Mesenchymal stem cell (in vitro differentiated cells and primary cell): ENCODE measurements around the gene RAB30.
A peak's percentile ranks its signal among the peaks of the same experiment; 100 is the strongest.

Experiments used
- DNase-seq: peaks from one replicate; pipeline ENCODE4 v3.0.0-alpha.2; 2013
- H2AFZ ChIP-seq: one replicate; pipeline ENCODE4 v1.6.1; 2013; ENCODE audit warnings: low read depth, mild to moderate bottlenecking, control low read depth, inconsistent platforms, low read length, moderate library complexity
- H2AK5ac ChIP-seq: 2 replicates; pipeline ENCODE4 v1.6.1; 2013; ENCODE audit warnings: low read length, moderate library complexity, mild to moderate bottlenecking, inconsistent platforms; ENCODE audit not compliant: severe bottlenecking
- H2BK120ac ChIP-seq: one replicate; pipeline ENCODE4 v1.6.1; 2013; ENCODE audit warnings: low read depth, mild to moderate bottlenecking, inconsistent platforms, low read length, moderate library complexity
- H2BK12ac ChIP-seq, 2 experiments: one replicate each; pipeline ENCODE4 v1.6.1; 2013; ENCODE audit warnings: inconsistent platforms in 2 of 2, low read length in 2 of 2, mild to moderate bottlenecking in 2 of 2, moderate library complexity in 2 of 2, control low read depth in 1 of 2
- H2BK15ac ChIP-seq: one replicate; pipeline ENCODE4 v1.6.1; 2013; ENCODE audit warnings: mild to moderate bottlenecking, low read depth, inconsistent platforms; ENCODE audit not compliant: poor library complexity, severe bottlenecking
- H2BK5ac ChIP-seq: 2 replicates; pipeline ENCODE4 v1.6.1; 2013; ENCODE audit warnings: low read depth, mild to moderate bottlenecking, low read length, control low read depth, inconsistent platforms; ENCODE audit not compliant: poor library complexity, severe bottlenecking
- H3K14ac ChIP-seq, 2 experiments: one replicate each; pipeline ENCODE4 v1.6.1; 2013; ENCODE audit warnings: inconsistent platforms in 2 of 2, low read length in 2 of 2, control low read depth in 1 of 2, mild to moderate bottlenecking in 1 of 2, moderate library complexity in 1 of 2
- H3K18ac ChIP-seq, 2 experiments: one replicate each; pipeline ENCODE4 v1.6.1; 2013; ENCODE audit warnings: inconsistent platforms in 2 of 2, low read length in 2 of 2, control low read depth in 1 of 2, low read depth in 1 of 2, mild to moderate bottlenecking in 1 of 2
- H3K23ac ChIP-seq, 2 experiments: one replicate each; pipeline ENCODE4 v1.6.1; 2013; ENCODE audit warnings: inconsistent platforms in 2 of 2, low read length in 2 of 2, mild to moderate bottlenecking in 2 of 2, moderate library complexity in 2 of 2, control low read depth in 1 of 2
- H3K27ac ChIP-seq: 2 replicates; pipeline ENCODE4 v1.5.1; 2013; ENCODE audit warnings: mild to moderate bottlenecking, moderate library complexity, low read length, control low read depth, inconsistent platforms; ENCODE audit not compliant: poor library complexity, severe bottlenecking
- H3K27me3 ChIP-seq, 2 experiments: 2 replicates each; pipeline versions ENCODE4 v1.6.1 to v1.7.0; 2013; ENCODE audit warnings: low read length in 2 of 2, mild to moderate bottlenecking in 2 of 2, moderate library complexity in 2 of 2, control low read depth in 1 of 2, inconsistent platforms in 1 of 2; ENCODE audit not compliant: control insufficient read depth in 1 of 2, insufficient read depth in 1 of 2
- H3K36me3 ChIP-seq, 2 experiments: 2 replicates each; pipeline versions ENCODE4 v1.6.1 to v1.7.0; 2013; ENCODE audit warnings: low read length in 2 of 2, control low read depth in 1 of 2, inconsistent platforms in 1 of 2, low read depth in 1 of 2, mild to moderate bottlenecking in 1 of 2; ENCODE audit not compliant: insufficient read depth in 2 of 2, control insufficient read depth in 1 of 2
- H3K4ac ChIP-seq, 2 experiments: one replicate each; pipeline ENCODE4 v1.6.1; 2013; ENCODE audit warnings: inconsistent platforms in 2 of 2, low read length in 2 of 2, mild to moderate bottlenecking in 2 of 2, moderate library complexity in 2 of 2, control low read depth in 1 of 2, low read depth in 1 of 2
- H3K4me1 ChIP-seq: 2 replicates; pipeline ENCODE4 v1.6.1; 2013; ENCODE audit warnings: low read depth, low read length, control low read depth; ENCODE audit not compliant: control insufficient read depth, insufficient read depth
- H3K4me2 ChIP-seq: 2 replicates; pipeline ENCODE4 v1.6.1; 2013; ENCODE audit warnings: low read length, mild to moderate bottlenecking, inconsistent platforms; ENCODE audit not compliant: poor library complexity, severe bottlenecking
- H3K4me3 ChIP-seq, 2 experiments: 2 replicates each; pipeline versions ENCODE4 v1.5.1 to v1.7.0; 2013; ENCODE audit warnings: low read length in 2 of 2, mild to moderate bottlenecking in 2 of 2, control low read depth in 1 of 2, low read depth in 1 of 2; ENCODE audit not compliant: insufficient read depth in 1 of 2
- H3K79me1 ChIP-seq: replicated peaks from 2 replicates; pipeline ENCODE4 v1.6.1; 2013; ENCODE audit warnings: mild to moderate bottlenecking, control low read depth, low read length, inconsistent platforms; ENCODE audit not compliant: poor library complexity, severe bottlenecking
- H3K9ac ChIP-seq: 2 replicates; pipeline ENCODE4 v1.7.0; 2013; ENCODE audit warnings: mild to moderate bottlenecking, low read length, moderate library complexity
- H3K9me3 ChIP-seq: 2 replicates; pipeline ENCODE4 v1.7.0; 2013; ENCODE audit warnings: mild to moderate bottlenecking, low read length; ENCODE audit not compliant: control insufficient read depth
- H4K8ac ChIP-seq: one replicate; pipeline ENCODE4 v1.6.1; 2013; ENCODE audit warnings: inconsistent platforms, mild to moderate bottlenecking, low read length, moderate library complexity
- H4K91ac ChIP-seq: one replicate; pipeline ENCODE4 v1.6.1; 2013; ENCODE audit warnings: mild to moderate bottlenecking, low read length, inconsistent platforms
- WGBS: methylation state at CpG from one replicate; pipeline ENCODE4 v1.1.7; 2013; ENCODE audit warnings: mixed read lengths; 5-methylcytosine and 5-hydroxymethylcytosine counted together

The RAB30 gene

GRCh38 chr11:82995754-82996398 lies 75.8 kb downstream of the RAB30 start:
- H2AK5ac ChIP-seq, result no peak overlapping the region
- H2BK5ac ChIP-seq, result no peak overlapping the region
- 83% methylated on average over 3 of the region's 4 CpGs for WGBS
- H4K8ac ChIP-seq, result no peak overlapping the region
- no peak overlapping the region for H3K18ac ChIP-seq
- DNase-seq, result peak; percentile 60
- peak overlapping the region; percentile 67 for H3K27ac ChIP-seq
- H3K23ac ChIP-seq, result peak overlapping the region in 1 of 2 experiments; percentile 36
- no peak overlapping the region for H2AFZ ChIP-seq
- peaks cover 18% of the 10 kb centered on the region for H3K79me1 ChIP-seq
- H3K9me3 ChIP-seq, result no peaks in the 10 kb centered on the region
- H3K14ac ChIP-seq, result no peak overlapping the region
- H4K91ac ChIP-seq, result no peak overlapping the region
- peaks cover 3 to 21% of the 10 kb centered on the region in 2 experiments for H3K36me3 ChIP-seq
- H3K4ac ChIP-seq, result no peak overlapping the region
- peak overlapping the region in 1 of 2 experiments; percentile 12 for H3K4me3 ChIP-seq
- H2BK12ac ChIP-seq, result no peak overlapping the region
- no peak overlapping the region for H2BK120ac ChIP-seq
- peaks cover 10% of the 10 kb centered on the region for H3K4me1 ChIP-seq
- H3K9ac ChIP-seq, result peak overlapping the region; percentile 35
- H2BK15ac ChIP-seq, result no peak overlapping the region
- H3K27me3 ChIP-seq, result no peaks in the 10 kb centered on the region
- H3K4me2 ChIP-seq, result no peak overlapping the region

GRCh38 chr11:82995235-82995634 lies 76.5 kb downstream of the RAB30 start:
- H3K36me3 ChIP-seq, result peaks cover 3 to 21% of the 10 kb centered on the region in 2 experiments
- no peak overlapping the region for H4K91ac ChIP-seq
- H3K9me3 ChIP-seq, result no peaks in the 10 kb centered on the region
- H3K23ac ChIP-seq, result no peak overlapping the region
- no peak overlapping the region for H3K4me2 ChIP-seq
- WGBS, result 76% methylated on average over 2 of the region's 2 CpGs
- no peak overlapping the region for H2BK15ac ChIP-seq
- DNase-seq, result no peak
- no peak overlapping the region for H2BK12ac ChIP-seq
- no peak overlapping the region for H3K4ac ChIP-seq
- peaks cover 10% of the 10 kb centered on the region for H3K4me1 ChIP-seq
- no peak overlapping the region for H2AFZ ChIP-seq
- no peak overlapping the region for H2AK5ac ChIP-seq
- no peak overlapping the region for H4K8ac ChIP-seq
- H3K9ac ChIP-seq, result no peak overlapping the region
- no peak overlapping the region for H2BK5ac ChIP-seq
- peaks cover 18% of the 10 kb centered on the region for H3K79me1 ChIP-seq
- H3K14ac ChIP-seq, result no peak overlapping the region
- H3K18ac ChIP-seq, result no peak overlapping the region
- no peaks in the 10 kb centered on the region for H3K27me3 ChIP-seq
- H3K27ac ChIP-seq, result no peak overlapping the region
- H3K4me3 ChIP-seq, result no peak overlapping the region
- H2BK120ac ChIP-seq, result no peak overlapping the region

- Histone ChIP-seq H2BK15ac (no peak overlapping the region), H3K4me1 (peaks cover 10% of the 10 kb centered on the region), H3K36me3 (peaks cover 3 to 23% of the 10 kb centered on the region in 2 experiments), H3K4me3 (no peak overlapping the region), H2BK5ac (no peak overlapping the region), H3K9me3 (no peaks in the 10 kb centered on the region), H3K4me2 (no peak overlapping the region), H3K23ac (no peak overlapping the region), H3K18ac (no peak overlapping the region), H3K14ac (no peak overlapping the region), H4K91ac (no peak overlapping the region), H3K4ac (no peak overlapping the region), H3K79me1 (peaks cover 19% of the 10 kb centered on the region), H2AFZ (no peak overlapping the region), H3K27ac (no peak overlapping the region), H2AK5ac (no peak overlapping the region), H2BK12ac (no peak overlapping the region), H3K27me3 (no peaks in the 10 kb centered on the region), H3K9ac (no peak overlapping the region), H2BK120ac (no peak overlapping the region), H4K8ac (no peak overlapping the region)
- DNase-seq, result no peak
- 100% methylated on average over 1 of the region's 3 CpGs for WGBS
Observed at GRCh38 chr11:82994604-82995230, 77.0 kb downstream of the RAB30 start.

- Histone ChIP-seq H2BK120ac (no peak overlapping the region), H4K8ac (no peak overlapping the region), H3K4me2 (no peak overlapping the region), H3K18ac (no peak overlapping the region), H3K9me3 (no peaks in the 10 kb centered on the region), H3K23ac (no peak overlapping the region), H3K27ac (no peak overlapping the region), H2BK15ac (no peak overlapping the region), H3K27me3 (no peaks in the 10 kb centered on the region), H2AK5ac (no peak overlapping the region), H3K36me3 (peaks cover 3 to 36% of the 10 kb centered on the region in 2 experiments), H2BK12ac (no peak overlapping the region), H3K4me3 (no peak overlapping the region), H3K79me1 (peaks cover 11% of the 10 kb centered on the region), H3K4ac (no peak overlapping the region), H2AFZ (no peak overlapping the region), H4K91ac (no peak overlapping the region), H3K14ac (no peak overlapping the region), H2BK5ac (no peak overlapping the region), H3K9ac (no peak overlapping the region), H3K4me1 (peaks cover 8% of the 10 kb centered on the region)
- DNase-seq, result no peak
- 100% methylated on average over 1 of the region's 1 CpG for WGBS
Observed at GRCh38 chr11:82992223-82992622, 79.5 kb downstream of the RAB30 start.
